MM.1S (cell line): ENCODE data around the gene PPP1R9B.

ENCODE experiments used
- DNase-seq: peaks from one replicate; pipeline ENCODE4 v3.0.0-alpha.2; 2015
- H2AFZ ChIP-seq: fragments of 300-600 bp; sonication (generic); 2 replicates; pipeline ENCODE4 v1.6.0; 2016; ENCODE audit warnings: antibody characterized with exemption, low read length
- H3F3A ChIP-seq: fragments of 300-600 bp; sonication (generic); 2 replicates; pipeline ENCODE4 v1.6.1; 2016; ENCODE audit warnings: mild to moderate bottlenecking, antibody characterized with exemption, low read length, moderate library complexity, mixed read lengths; ENCODE audit not compliant: insufficient read depth
- H3K27ac ChIP-seq: fragments of 300-600 bp; sonication (generic); 2 replicates; pipeline ENCODE4 v1.5.1; 2016; ENCODE audit warnings: mild to moderate bottlenecking, low read length
- H3K27me3 ChIP-seq: fragments of 300-600 bp; sonication (generic); replicated peaks from 2 replicates; pipeline ENCODE4 v1.6.0; 2016; ENCODE audit warnings: low read length; ENCODE audit not compliant: insufficient read depth
- H3K36me3 ChIP-seq: fragments of 300-600 bp; sonication (generic); replicated peaks from 2 replicates; pipeline ENCODE4 v1.6.1; 2016; ENCODE audit warnings: mild to moderate bottlenecking, low read length, mixed read lengths; ENCODE audit not compliant: insufficient read depth
- H3K4me1 ChIP-seq: fragments of 300-600 bp; sonication (generic); 2 replicates; pipeline ENCODE4 v1.6.1; 2016; ENCODE audit warnings: low read length, mixed read lengths
- H3K4me2 ChIP-seq: fragments of 300-600 bp; sonication (generic); 2 replicates; pipeline ENCODE4 v1.6.0; 2016; ENCODE audit warnings: low read depth, low read length
- H3K4me3 ChIP-seq: fragments of 300-600 bp; sonication (generic); 2 replicates; pipeline ENCODE4 v1.5.1; 2016; ENCODE audit warnings: low read length, mixed read lengths
- H3K79me2 ChIP-seq: fragments of 300-600 bp; sonication (generic); 2 replicates; pipeline ENCODE4 v1.6.1; 2016; ENCODE audit warnings: mixed run types, low read length, mixed read lengths
- H3K9ac ChIP-seq: fragments of 300-600 bp; sonication (generic); 2 replicates; pipeline ENCODE4 v1.6.1; 2016; ENCODE audit warnings: low read length, mixed read lengths
- H3K9me2 ChIP-seq: fragments of 300-600 bp; sonication (generic); replicated peaks from 2 replicates; pipeline ENCODE4 v1.6.1; 2016; ENCODE audit warnings: mild to moderate bottlenecking, low read length, mixed read lengths; ENCODE audit not compliant: insufficient read depth
- H3K9me3 ChIP-seq: fragments of 300-600 bp; sonication (generic); replicated peaks from 2 replicates; pipeline ENCODE4 v1.6.1; 2016; ENCODE audit warnings: mild to moderate bottlenecking, low read length, mixed read lengths; ENCODE audit not compliant: insufficient read depth
- H4K20me1 ChIP-seq: fragments of 300-600 bp; sonication (generic); 2 replicates; pipeline ENCODE4 v1.6.1; 2016; ENCODE audit warnings: mild to moderate bottlenecking, low read length, moderate library complexity, mixed read lengths; ENCODE audit not compliant: insufficient read depth
- CTCF ChIP-seq: fragments of 300-600 bp; sonication (generic); IDR thresholded peaks from 2 replicates; pipeline ENCODE4 v1.5.1; 2016; ENCODE audit warnings: antibody characterized with exemption, low read length, mixed read lengths
- EZH2 ChIP-seq: fragments of 300-600 bp; sonication (generic); optimal IDR thresholded peaks from 2 replicates; pipeline ENCODE3; 2017; ENCODE audit warnings: low read depth, mild to moderate bottlenecking, antibody characterized with exemption, low read length, mixed read lengths
- EZH2phosphoT487 ChIP-seq: fragments of 300-600 bp; sonication (generic); IDR thresholded peaks from 2 replicates; pipeline ENCODE4 v1.6.1; 2018; ENCODE audit warnings: antibody characterized with exemption, low read length

Gene PPP1R9B

DNA sequence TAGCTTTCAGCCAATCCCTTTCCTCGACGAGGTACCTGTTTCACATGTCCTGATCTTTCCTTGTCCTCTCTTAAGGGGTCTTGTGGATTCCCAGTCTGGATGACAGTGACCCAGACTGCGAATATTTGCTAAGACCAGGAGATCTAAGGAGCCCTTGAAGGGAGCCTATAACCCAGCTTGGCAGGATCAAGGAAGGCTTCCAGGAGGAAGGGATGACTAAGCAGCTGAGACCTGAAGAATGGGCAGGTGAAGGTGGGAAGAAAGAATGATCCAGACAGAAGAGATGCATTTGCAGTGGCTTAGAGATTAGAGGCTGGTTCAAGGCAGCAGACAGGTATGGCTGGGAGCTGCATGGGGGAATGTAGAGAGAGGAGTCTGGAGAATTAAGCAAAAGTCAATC is 57.2 kb downstream of the PPP1R9B start:
- no peaks in the 10 kb centered on the region for H4K20me1 ChIP-seq
- peaks cover 21% of the 10 kb centered on the region for H3K79me2 ChIP-seq
- no peak overlapping the region for H3K4me3 ChIP-seq
- peaks cover 8% of the 10 kb centered on the region; the same call in 1 of the 2 replicates for H3K4me1 ChIP-seq
- TF ChIP-seq CTCF (no peak), EZH2phosphoT487 (no peak), EZH2 (no peak)
- H3F3A ChIP-seq, result peaks cover 9% of the 10 kb centered on the region; the same call in 1 of the 2 replicates
- H3K4me2 ChIP-seq, result no peak overlapping the region
- no peak for DNase-seq
- no peak overlapping the region for H3K27ac ChIP-seq
- H2AFZ ChIP-seq, result no peak overlapping the region
- no peaks in the 10 kb centered on the region for H3K9me2 ChIP-seq
- no peaks in the 10 kb centered on the region for H3K27me3 ChIP-seq
- no peak overlapping the region for H3K9ac ChIP-seq
- no peaks in the 10 kb centered on the region for H3K36me3 ChIP-seq
- no peaks in the 10 kb centered on the region for H3K9me3 ChIP-seq

DNA sequence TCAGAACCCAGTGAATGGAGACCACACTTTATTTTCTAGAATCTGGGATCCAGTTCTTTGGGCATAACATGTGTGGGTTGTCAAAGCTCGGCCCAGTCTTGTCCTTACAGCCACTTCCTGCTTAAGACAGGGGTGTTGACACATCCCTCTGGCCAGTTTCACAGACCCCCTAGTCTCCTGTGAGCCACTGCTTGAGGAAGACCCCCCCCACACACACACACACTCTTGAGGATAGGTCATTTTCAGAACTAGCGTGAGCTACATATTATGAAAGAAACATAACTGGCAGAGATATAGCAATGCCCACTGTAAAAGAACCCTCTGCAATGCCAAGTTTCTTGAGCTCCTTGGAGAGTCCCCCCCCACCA is 58.6 kb downstream of the PPP1R9B start:
- H3F3A ChIP-seq, result peaks cover 13% of the 10 kb centered on the region; the same call in 1 of the 2 replicates
- TF ChIP-seq EZH2, result no peak
- TF ChIP-seq EZH2phosphoT487, result no peak
- no peak for TF ChIP-seq CTCF

GRCh38 chr17:50090971-50091917 is 59.2 kb downstream of the PPP1R9B start:
- no peak overlapping the region for H2AFZ ChIP-seq
- TF ChIP-seq CTCF (no peak), EZH2 (no peak), EZH2phosphoT487 (no peak)
- no peaks in the 10 kb centered on the region for H3K36me3 ChIP-seq
- H3K4me2 ChIP-seq, result no peak overlapping the region
- no peaks in the 10 kb centered on the region for H4K20me1 ChIP-seq
- H3K4me1 ChIP-seq, result peaks cover 6% of the 10 kb centered on the region; the same call in 1 of the 2 replicates
- H3F3A ChIP-seq, result peaks cover 13% of the 10 kb centered on the region; the same call in 1 of the 2 replicates
- H3K4me3 ChIP-seq, result no peak overlapping the region
- no peaks in the 10 kb centered on the region for H3K9me2 ChIP-seq
- H3K9me3 ChIP-seq, result no peaks in the 10 kb centered on the region
- DNase-seq, result no peak
- H3K27me3 ChIP-seq, result no peaks in the 10 kb centered on the region
- H3K9ac ChIP-seq, result no peak overlapping the region
- H3K79me2 ChIP-seq, result peaks cover 11% of the 10 kb centered on the region
- no peak overlapping the region for H3K27ac ChIP-seq

More for the DNA sequence above, 58.6 kb downstream of the PPP1R9B start:
- H4K20me1 ChIP-seq, result no peaks in the 10 kb centered on the region
- H3K36me3 ChIP-seq, result no peaks in the 10 kb centered on the region
- H3K4me3 ChIP-seq, result no peak overlapping the region
- no peaks in the 10 kb centered on the region for H3K9me3 ChIP-seq
- no peaks in the 10 kb centered on the region for H3K27me3 ChIP-seq
- H3K4me2 ChIP-seq, result no peak overlapping the region
- H3K4me1 ChIP-seq, result peaks cover 8% of the 10 kb centered on the region; the same call in 1 of the 2 replicates
- peaks cover 17% of the 10 kb centered on the region for H3K79me2 ChIP-seq
- no peak overlapping the region for H3K27ac ChIP-seq
- H3K9me2 ChIP-seq, result no peaks in the 10 kb centered on the region
- no peak overlapping the region for H2AFZ ChIP-seq
- DNase-seq, result no peak
- H3K9ac ChIP-seq, result no peak overlapping the region
